Spinal cord (tissue), 10 donors: Measurements from ENCODE around the gene ARL15. TPM values are rescaled to one million over a fixed set of nuclear protein-coding genes. Genes with fewer than 3 reads are reported as not detected.
"Not testable (repeated sequence)": the region's sequence is repeated elsewhere in the genome, so short reads cannot be mapped to it uniquely, and the experiment has no call there.

Source experiments
- DNase-seq, 6 donors: peaks; one replicate each; pipeline versions ENCODE4 v3.0.0 to v3.0.0-alpha.2; 2013 to 2015; ENCODE audit warnings: low spot score in 6 of 6, low read depth in 4 of 6
- H3K27ac ChIP-seq: one replicate; pipeline ENCODE4 v1.5.1; 2013; ENCODE audit warnings: low read depth, low read length, control low read depth
- H3K27me3 ChIP-seq: one replicate; pipeline ENCODE4 v1.6.1; 2013; ENCODE audit warnings: low read length; ENCODE audit not compliant: control insufficient read depth, insufficient read depth
- H3K36me3 ChIP-seq: one replicate; pipeline ENCODE4 v1.6.1; 2013; ENCODE audit warnings: low read length; ENCODE audit not compliant: control insufficient read depth, insufficient read depth
- H3K4me1 ChIP-seq: one replicate; pipeline ENCODE4 v1.6.1; 2013; ENCODE audit warnings: low read length; ENCODE audit not compliant: control insufficient read depth, insufficient read depth
- H3K4me3 ChIP-seq: one replicate; pipeline ENCODE4 v1.5.1; 2013; ENCODE audit warnings: low read depth, low read length, control low read depth
- H3K9me3 ChIP-seq: one replicate; pipeline ENCODE4 v1.6.1; 2013; ENCODE audit warnings: low read length; ENCODE audit not compliant: control insufficient read depth, insufficient read depth
- whole genome bisulfite sequencing: methylation state at CpG from one replicate; pipeline ENCODE4 v1.1.5; 2013; ENCODE audit warnings: missing lambda C conversion rate; ENCODE audit not compliant: insufficient coverage; 5-methylcytosine and 5-hydroxymethylcytosine counted together
- polyA plus RNA-seq, 2 donors: library from polyadenylated mRNA; unstranded; fragments of 120-200 nt; gene quantifications; one replicate each; pipeline ENCODE4 v1.2.1, GENCODE V29; 2013; ENCODE audit not compliant: insufficient read length in 2 of 2
- total RNA-seq, 2 donors: library from RNA; depleted of rRNA in 1 of 2; stranded (reverse); fragments of 120-200 nt in 1 of 2; fragments of >200 nt in 1 of 2; gene quantifications; one replicate each; pipeline versions ENCODE4 v1.2.3 to v1.2.4, GENCODE V29; 2013 to 2014
- donor health status: healthy.

Gene ARL15
- total and polyA plus RNA-seq, 4 donors: 24.7 to 67.6 (median 36.4) TPM

DNA sequence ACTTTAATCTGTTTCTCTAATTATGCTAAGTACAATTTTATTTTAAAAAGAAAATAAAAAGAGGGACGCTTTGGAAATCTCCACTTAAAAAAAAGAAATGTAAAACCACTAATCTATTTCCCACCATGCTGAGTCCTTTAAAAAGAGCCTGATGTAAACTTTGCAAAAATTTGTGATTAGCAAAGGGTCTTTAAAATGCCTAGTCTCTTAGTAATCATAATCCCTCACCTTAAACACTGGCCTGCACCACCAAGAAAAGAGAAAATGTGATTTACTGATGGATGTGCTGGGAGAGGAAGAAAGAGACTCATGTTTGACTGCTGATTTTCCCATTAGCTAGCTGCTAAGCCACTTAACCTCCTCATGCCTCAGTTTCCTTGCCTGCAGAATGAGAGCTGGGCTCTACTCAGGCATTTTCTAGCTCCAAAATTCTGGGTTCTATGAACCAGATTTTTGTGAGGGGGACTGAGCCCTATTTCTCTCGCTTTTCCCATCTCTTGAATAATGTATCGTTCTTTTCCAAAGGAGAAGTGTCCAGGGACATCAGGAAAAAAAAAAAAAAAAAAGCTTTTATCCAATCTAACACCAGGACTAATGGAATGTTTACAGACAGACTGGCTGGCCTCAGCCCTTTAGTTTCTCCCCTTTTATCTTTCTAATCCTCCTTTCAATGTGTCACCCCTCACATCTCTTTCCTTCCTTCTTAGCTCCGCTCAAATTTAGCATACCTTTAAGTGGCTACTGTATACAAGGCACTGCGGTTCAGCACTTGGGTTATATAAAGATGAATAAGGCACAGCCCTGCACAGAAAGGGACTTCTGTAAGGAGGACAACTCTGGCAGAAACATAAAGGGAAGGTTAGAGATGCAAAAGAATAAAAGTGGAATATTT is 312.4 kb downstream of the ARL15 start:
- H3K27ac ChIP-seq: no peak overlapping the region
- 68% methylated on average over 3 of the region's 5 CpGs for WGBS
- H3K27me3 ChIP-seq: no peaks in the 10 kb centered on the region
- H3K4me3 ChIP-seq: no peak overlapping the region
- no peaks in the 10 kb centered on the region for H3K9me3 ChIP-seq
- no peak for DNase-seq
- no peaks in the 10 kb centered on the region for H3K4me1 ChIP-seq
- no peaks in the 10 kb centered on the region for H3K36me3 ChIP-seq

DNA sequence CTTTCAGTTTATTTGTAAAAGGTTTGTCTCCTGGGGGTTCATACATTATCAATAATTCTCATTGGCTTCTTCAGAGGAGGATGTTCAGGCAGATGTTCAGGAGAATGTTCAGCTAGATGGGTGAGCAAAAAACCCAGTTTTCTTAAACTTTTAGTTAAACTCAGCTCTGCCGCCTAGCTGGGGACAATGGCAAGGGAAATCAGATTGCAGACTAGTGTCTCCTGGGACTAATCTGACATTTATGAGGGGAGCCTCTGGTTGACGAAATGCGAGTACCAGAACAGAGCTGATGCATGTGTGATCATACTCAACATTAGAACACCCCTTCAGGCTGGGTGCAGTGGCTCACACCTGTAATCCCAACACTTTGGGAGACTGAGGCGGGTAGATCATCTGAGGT is 314.4 kb downstream of the ARL15 start:
- Histone ChIP-seq H3K9me3 (no peaks in the 10 kb centered on the region), H3K4me1 (no peaks in the 10 kb centered on the region), H3K4me3 (no peak overlapping the region), H3K27me3 (no peaks in the 10 kb centered on the region), H3K36me3 (no peaks in the 10 kb centered on the region), H3K27ac (no peak overlapping the region)
- 100% methylated on average over 2 of the region's 4 CpGs for WGBS
- no peak for DNase-seq

DNA sequence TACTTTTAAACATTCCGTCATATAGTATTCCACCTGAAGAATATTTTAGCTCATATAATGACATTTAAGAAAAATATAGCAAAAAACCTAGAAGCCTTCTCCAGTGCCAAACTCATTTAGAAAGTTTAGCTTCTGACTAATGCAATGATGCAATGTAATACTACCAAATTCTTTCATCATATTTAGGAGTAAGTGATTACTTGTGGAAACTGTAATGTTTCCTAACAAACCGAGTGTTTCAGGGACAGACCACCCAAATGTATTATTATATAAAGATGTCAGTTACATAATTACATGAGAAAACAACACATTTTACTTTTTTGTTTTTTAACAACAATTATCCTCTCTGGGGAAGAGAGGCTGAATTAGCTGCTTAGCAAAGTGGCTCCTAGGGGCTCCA is 316.2 kb downstream of the ARL15 start:
- H3K9me3 ChIP-seq: no peaks in the 10 kb centered on the region
- no peak for DNase-seq
- H3K4me3 ChIP-seq: no peak overlapping the region
- H3K27ac ChIP-seq: no peak overlapping the region
- H3K36me3 ChIP-seq: no peaks in the 10 kb centered on the region
- H3K27me3 ChIP-seq: no peaks in the 10 kb centered on the region
- WGBS: no CpG with 5 or more reads among the region's 2 CpGs
- no peaks in the 10 kb centered on the region for H3K4me1 ChIP-seq

DNA sequence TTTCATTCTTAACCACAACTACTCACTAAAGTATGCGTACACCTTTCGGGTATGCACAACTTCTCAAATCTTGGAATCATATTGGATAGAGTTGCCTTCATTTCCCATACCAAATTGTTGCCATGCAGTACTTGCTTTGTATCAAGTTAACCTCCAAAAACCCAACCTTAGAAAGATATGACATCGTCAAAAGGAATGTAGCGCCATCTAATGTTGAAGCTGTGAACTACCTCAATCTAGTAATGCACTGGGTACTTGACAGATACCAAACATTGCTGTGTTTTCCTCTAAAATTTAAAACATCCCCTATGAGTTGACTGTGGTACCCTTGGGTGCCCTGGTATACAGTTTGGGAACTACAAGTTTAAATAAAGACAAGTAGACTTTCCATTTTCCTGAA is 318.4 kb downstream of the ARL15 start:
- no peaks in the 10 kb centered on the region for H3K4me1 ChIP-seq
- no peak for DNase-seq
- no peaks in the 10 kb centered on the region for H3K36me3 ChIP-seq

DNA sequence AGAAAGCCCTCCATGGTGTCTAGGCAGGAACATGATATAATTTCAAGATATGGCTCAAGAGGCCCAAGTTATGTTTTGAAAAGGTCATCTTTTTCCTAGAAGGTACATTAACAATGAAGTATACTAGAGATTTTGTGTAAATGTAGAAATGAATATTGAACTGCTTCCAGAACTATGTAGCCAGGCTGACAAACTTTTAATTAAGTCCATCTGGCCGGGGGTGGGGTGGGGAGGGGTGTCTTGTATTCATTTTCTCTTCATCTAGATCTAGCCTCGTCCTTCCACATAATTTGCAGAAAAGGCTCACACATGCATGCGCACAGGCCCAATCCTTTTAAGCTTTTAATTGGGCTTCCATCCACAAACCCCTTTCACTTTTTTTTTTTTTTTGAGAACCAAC is 323.3 kb downstream of the ARL15 start:
- no CpG with 5 or more reads among the region's 3 CpGs for WGBS
- Histone ChIP-seq H3K36me3 (no peaks in the 10 kb centered on the region), H3K4me3 (no peak overlapping the region), H3K9me3 (no peaks in the 10 kb centered on the region), H3K4me1 (no peaks in the 10 kb centered on the region), H3K27me3 (no peaks in the 10 kb centered on the region), H3K27ac (no peak overlapping the region)
- DNase-seq: no peak

More for the DNA sequence above, 318.4 kb downstream of the ARL15 start:
- H3K4me3 ChIP-seq: no peak overlapping the region
- H3K27ac ChIP-seq: no peak overlapping the region
- H3K9me3 ChIP-seq: no peaks in the 10 kb centered on the region
- no CpG with 5 or more reads among the region's 4 CpGs for WGBS
- no peaks in the 10 kb centered on the region for H3K27me3 ChIP-seq

DNA sequence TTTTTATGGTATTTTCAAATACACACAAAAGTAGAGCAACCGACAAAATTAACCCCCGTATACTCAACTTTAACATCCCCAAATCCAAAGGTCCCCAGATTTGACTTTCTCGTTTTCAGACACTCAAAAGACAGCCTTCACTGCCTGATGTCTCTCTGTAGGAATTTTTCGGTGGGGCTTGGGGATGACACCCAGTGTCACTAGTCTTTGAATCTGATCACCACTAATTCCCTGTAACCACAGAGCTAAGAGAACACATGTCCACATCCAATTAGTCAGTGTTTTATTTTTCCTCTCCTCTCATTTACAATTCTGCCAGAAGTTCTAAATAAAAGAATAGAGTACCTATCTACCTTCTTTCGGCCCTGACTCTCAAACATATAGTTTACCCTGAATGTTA is 324.6 kb downstream of the ARL15 start:
- H3K4me1 ChIP-seq: no peaks in the 10 kb centered on the region
- H3K27ac ChIP-seq: no peak overlapping the region
- H3K27me3 ChIP-seq: no peaks in the 10 kb centered on the region
- 100% methylated on average over 2 of the region's 5 CpGs for WGBS
- no peaks in the 10 kb centered on the region for H3K9me3 ChIP-seq
- DNase-seq: no peak
- H3K36me3 ChIP-seq: no peaks in the 10 kb centered on the region
- H3K4me3 ChIP-seq: no peak overlapping the region

DNA sequence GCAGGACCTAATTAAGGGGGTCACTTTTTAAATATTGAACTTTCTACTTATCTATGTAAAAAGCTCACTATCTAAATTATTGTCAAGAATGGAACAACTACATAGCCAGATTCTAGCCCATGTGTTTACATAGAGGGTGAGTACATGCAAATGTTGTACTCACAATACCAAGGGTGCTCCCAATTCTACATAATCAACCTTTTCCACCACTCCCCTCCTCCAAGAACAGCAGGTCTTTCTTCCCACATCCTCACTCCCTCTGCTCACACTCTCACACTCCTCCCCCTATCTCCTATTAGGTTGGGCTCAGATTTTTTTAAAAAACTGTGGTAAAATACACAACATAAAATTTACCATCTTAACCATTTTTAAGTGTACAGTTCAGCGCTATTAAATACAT is 325.4 kb downstream of the ARL15 start:
- no peak for DNase-seq
- no peak overlapping the region for H3K4me3 ChIP-seq
- no peak overlapping the region for H3K27ac ChIP-seq
- H3K36me3 ChIP-seq: no peaks in the 10 kb centered on the region
- H3K4me1 ChIP-seq: no peaks in the 10 kb centered on the region
- H3K27me3 ChIP-seq: no peaks in the 10 kb centered on the region
- H3K9me3 ChIP-seq: no peaks in the 10 kb centered on the region
- 78% methylated on average over 1 of the region's 1 CpG for WGBS

DNA sequence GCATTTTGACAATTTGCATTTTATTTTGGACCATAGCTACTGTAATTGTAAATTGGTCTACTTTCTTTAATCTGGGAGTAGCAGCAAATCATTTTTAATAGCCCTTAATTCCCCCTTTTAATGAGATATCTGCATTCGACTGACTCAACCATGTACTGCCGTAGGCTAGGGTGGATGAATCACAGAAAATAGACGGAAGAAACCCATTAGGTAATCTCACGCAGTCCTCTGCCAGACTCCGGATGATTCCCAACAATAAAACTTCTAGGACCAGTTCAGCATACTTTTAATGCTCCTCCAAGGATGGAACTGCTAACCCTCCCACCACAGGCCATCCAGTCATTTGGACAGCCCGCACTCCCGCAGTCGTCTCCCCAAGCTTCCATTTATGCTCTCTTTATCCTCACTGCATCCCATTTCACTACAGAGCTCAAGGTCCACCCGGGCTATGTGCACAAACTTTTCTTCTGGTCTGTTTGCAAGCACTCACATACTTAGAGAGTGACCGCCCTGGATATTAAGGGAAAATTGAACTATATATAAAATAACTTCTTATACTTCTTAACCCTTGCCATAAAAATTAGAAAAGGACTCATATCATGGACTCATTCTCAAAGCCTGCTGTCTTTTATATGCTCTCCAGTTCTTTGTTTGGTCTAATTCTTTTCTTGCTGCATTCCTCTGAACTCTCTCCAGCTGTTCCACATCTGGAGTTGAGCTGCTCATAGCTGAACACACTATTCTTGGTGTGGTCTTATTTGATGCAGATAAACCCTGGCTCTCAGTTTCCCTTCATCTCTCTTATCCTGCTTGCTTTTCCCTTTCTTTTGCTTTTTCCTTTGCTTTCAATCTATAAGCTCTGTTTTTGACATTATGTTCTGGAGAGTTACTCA is 326.6 kb downstream of the ARL15 start:
- WGBS: 93% methylated on average over 7 of the region's 10 CpGs
- Histone ChIP-seq H3K4me1 (no peaks in the 10 kb centered on the region), H3K27ac (no peak overlapping the region), H3K9me3 (no peaks in the 10 kb centered on the region), H3K36me3 (no peaks in the 10 kb centered on the region), H3K4me3 (no peak overlapping the region), H3K27me3 (no peaks in the 10 kb centered on the region)
- DNase-seq: no peak

DNA sequence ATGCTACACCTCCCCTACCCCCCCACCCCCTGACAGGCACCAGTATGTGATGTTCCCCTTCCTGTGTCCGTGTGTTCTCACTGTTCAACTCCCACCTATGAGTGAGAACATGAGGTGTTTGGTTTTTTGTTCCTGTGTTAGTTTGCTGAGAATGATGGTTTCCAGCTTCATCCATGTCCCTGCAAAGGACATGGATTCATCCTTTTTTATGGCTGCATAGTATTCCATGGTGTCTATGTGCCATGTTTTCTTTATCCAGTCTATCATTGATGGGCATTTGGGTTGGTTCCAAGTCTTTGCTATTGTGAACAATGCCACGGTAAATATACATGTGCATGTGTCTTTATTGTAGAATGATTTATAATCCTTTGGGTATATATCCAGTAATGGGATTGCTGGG is 328.1 kb downstream of the ARL15 start:
- not testable (repeated sequence) for DNase-seq, H3K27ac ChIP-seq, H3K27me3 ChIP-seq, H3K36me3 ChIP-seq, H3K4me3 ChIP-seq, H3K9me3 ChIP-seq, H3K4me1 ChIP-seq
- WGBS: no CpG with 5 or more reads among the region's 2 CpGs
